HCT116 (cell line): Measurements from ENCODE around the gene RAD52.

Experiments used
- TF ChIP-seq, protein P1 (sequence below), 3 experiments: fragments of 200-600 bp in 1 of 3; sonication (generic) in 1 of 3; IDR thresholded peaks in 2 of 3; conservative IDR thresholded peaks in 1 of 3; 2 replicates each; pipeline ENCODE4 v1.5.1; 2012 to 2017; ENCODE audit warnings: low read depth in 2 of 3, low read length in 2 of 3, antibody characterized with exemption in 1 of 3, borderline replicate concordance in 1 of 3, control low read depth in 1 of 3, mild to moderate bottlenecking in 1 of 3, mixed read lengths in 1 of 3, mixed run types in 1 of 3, moderate library complexity in 1 of 3; ENCODE audit not compliant: insufficient read depth in 1 of 3
- TF ChIP-seq, protein P2 (sequence below): IDR thresholded peaks from 2 replicates; pipeline ENCODE4 v1.6.1; 2012

DNA sequence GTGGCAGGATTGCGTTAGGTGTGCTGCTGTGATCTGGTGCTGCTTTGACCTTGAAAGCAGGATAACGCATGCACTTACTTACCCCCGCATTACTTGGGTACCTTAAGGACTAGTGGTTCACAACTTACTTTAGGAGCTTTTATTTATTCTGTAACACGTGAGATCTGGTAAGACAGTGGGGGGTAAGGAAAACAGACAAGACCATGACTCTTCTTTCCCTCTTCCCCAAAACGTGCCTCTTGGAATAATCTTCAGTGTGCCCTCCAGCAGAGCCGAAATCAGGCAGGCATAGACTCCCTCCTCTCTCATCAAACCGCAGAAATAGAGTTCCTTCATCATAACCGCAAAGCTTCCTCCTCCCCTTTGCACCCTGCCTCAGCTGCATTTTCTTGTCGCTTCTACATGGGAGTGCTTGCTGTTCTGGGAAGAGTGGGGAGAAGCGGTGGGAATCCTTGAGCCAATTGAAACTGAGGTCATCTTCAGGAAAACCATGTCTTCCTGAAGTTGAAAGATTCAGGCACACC lies 43.4 kb downstream of the RAD52 start:
- TF ChIP-seq, protein P1, sequence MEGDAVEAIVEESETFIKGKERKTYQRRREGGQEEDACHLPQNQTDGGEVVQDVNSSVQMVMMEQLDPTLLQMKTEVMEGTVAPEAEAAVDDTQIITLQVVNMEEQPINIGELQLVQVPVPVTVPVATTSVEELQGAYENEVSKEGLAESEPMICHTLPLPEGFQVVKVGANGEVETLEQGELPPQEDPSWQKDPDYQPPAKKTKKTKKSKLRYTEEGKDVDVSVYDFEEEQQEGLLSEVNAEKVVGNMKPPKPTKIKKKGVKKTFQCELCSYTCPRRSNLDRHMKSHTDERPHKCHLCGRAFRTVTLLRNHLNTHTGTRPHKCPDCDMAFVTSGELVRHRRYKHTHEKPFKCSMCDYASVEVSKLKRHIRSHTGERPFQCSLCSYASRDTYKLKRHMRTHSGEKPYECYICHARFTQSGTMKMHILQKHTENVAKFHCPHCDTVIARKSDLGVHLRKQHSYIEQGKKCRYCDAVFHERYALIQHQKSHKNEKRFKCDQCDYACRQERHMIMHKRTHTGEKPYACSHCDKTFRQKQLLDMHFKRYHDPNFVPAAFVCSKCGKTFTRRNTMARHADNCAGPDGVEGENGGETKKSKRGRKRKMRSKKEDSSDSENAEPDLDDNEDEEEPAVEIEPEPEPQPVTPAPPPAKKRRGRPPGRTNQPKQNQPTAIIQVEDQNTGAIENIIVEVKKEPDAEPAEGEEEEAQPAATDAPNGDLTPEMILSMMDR (IDR thresholded peaks at IDR 0.05 in 2 of 3, conservative IDR thresholded peaks at IDR 0.05 in 1 of 3; ENCODE audit: borderline replicate concordance in 1 of 3, insufficient read depth in 1 of 3, low read depth in 2 of 3, low read length in 2 of 3): no peak
- TF ChIP-seq, protein P2, sequence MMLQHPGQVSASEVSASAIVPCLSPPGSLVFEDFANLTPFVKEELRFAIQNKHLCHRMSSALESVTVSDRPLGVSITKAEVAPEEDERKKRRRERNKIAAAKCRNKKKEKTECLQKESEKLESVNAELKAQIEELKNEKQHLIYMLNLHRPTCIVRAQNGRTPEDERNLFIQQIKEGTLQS: no peak
